AG08396 (cell line): ENCODE results near the gene AQP7.
"Not testable (repeated sequence)": the region's sequence is repeated elsewhere in the genome, so short reads cannot be mapped to it uniquely, and the experiment has no call there.

Source experiments
- DNase-seq: peaks from one replicate; pipeline ENCODE4 v3.0.0; 2012; ENCODE audit warnings: low spot score, mixed read lengths

The AQP7 gene

DNA sequence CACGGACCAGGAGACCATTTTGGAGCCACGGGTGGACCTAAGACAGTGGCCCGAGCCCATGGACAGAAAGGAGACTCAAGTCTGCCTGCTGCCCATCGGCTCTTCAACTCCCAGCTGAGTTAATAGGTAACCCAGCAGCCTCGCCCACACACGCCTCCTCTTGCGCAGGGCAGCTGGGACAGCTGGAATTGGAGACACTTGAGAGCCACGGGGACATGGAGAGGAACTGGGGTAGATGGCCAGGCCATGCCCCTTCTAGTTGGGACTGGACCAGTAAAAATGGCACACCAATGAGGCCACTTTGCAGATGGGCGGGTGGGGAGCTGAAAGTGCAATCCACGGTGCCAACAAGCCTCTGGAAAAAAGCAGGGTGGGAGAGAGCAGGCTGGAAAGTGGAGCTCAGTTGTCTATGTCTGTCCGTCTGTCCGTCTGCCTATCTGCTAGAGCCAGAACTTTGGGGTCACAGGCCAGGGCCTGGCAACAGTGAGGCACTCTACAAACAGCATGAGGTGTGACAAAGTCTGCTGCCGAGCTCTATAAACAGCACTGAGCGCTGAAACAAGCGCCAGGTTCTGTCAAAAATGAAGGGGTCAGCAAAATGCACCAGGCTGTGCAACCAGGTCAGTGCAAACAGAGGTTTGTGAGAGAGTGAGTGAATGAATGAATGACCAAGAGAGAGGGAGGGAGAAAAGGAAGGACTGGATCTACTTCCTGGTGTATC is 7.0 kb downstream of the AQP7 start:
- not testable (repeated sequence) for DNase-seq

DNA sequence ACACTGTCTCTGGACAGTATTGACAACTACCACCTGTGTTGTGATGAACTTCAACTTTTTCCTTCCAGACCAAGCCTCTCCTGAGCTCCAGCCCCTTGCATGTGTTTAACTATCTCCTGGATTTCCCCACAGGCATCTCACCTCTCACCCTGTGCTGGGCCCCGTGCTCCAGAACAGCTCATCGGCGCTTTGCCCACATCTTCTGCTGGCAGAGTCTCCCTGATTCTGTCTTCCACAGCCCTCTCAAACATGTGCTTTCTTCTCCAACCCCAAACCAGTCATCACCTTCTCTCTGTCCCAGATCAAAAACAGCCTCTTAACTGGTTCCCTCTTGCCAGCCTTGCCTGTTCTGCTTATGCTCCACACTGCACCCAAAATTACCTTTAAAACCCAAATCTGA is 8.4 kb downstream of the AQP7 start:
- not testable (repeated sequence) for DNase-seq

DNA sequence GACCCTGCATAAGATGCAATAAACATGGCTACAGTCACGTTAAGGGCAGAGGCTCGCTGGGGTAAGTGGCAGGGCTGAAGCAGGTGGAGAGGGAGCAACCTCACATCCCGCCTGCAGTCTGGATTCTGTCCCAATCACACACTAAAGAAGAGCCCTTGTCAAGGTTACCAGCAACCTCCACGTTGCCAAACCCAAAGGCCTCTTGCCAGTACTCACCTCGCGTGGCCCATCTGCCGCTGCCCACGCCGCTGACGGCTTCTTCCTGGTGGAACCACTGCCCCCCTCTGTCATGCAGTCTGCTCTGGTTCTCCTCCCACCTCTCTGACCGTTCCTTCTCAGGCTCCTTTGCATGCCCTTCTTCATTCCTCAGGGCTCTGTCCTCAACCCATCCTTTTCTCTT is 8.8 kb downstream of the AQP7 start:
- DNase-seq: no peak

DNA sequence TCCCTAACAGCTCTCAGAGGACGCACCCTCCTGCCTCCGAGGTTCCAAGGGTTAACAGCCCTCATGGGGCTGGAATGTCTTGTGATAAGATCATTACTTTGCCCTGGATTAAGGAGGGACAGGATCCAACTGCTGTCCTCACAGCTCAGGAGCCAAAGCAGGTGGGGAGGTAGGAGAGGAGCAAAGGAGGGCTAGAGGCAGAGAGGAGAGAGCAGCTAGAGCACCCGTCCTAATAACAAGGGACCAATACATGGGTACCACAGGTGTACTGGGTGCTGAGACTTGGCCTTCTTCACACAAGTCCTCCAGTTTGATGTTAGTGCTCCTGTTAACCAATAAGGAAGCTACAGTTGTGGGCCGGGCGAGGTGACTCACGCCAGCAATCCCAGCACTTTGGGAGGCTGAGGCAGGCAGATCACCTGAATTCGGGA is 9.8 kb downstream of the AQP7 start:
- DNase-seq: not testable (repeated sequence)

DNA sequence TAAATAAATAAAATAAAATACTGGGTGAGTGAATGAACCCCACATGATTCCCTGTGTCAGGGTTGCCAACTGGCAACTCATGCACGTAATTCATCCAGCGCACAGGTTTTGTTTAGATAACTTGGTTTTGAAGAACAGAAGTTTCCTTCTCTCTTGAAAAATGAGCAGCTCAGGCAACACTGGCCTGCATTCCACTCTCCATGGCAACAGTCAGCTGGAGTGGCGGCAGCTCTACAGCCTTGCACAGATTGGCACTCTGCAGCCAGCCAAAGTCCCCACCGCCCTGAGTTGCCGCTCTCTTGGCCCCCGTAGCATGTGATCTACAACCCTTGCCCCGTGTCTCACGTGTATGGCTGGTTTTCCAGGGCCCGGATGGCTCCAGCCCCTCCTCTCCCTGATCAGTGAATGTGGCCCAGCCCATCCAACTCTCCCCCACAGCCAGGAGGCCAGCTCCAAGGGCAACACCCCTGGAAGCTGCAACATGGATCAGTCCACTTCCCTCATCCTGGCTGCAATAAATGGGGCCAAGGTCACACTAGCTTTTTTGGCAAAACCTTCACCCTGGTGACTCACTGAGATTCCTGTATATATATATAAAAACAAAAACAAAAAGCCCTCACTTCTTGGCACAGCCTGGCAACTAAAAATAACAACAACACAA is 11.1 kb downstream of the AQP7 start:
- DNase-seq: peak; percentile 54

DNA sequence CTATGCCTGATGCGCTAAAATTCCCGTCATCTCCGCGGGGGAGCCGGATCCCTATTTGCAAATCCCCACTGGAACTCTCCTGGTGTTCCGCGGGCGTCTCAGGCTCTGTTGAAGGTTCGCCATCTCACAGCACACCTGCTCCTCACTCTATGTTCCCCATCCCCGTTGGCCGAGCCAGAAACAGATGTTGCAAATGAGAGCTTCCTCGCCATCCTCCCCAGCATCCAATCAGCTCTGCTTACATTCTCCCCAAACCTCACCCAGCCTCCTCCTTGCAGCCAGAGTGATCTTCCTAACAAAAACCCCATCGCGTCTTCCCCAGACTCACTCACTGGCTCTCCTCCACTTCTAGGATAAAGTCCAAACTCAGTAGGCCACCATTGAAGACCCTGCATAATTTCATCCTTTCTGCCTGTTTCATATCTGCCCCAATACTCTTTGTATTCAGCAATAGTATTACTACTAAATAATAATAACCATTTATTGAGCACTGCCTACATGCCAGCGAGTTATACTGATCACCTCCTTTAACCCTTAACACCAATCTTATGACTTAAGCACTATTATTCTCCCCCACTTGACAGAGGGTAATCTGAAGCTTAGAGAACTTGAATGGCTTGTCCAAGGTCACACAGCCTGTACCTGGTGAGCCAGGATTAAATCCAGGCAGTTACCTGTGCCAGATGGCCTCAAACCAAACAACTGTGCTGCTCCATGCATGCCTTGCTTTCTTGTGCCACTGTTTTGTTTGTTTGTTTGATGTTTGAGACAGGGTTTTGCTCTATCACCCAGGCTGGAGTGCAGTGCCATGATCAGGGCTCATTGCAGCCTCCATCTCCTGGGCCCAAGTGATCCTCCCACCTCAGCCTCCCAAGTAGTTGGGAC is 14.0 kb downstream of the AQP7 start:
- DNase-seq: no peak

DNA sequence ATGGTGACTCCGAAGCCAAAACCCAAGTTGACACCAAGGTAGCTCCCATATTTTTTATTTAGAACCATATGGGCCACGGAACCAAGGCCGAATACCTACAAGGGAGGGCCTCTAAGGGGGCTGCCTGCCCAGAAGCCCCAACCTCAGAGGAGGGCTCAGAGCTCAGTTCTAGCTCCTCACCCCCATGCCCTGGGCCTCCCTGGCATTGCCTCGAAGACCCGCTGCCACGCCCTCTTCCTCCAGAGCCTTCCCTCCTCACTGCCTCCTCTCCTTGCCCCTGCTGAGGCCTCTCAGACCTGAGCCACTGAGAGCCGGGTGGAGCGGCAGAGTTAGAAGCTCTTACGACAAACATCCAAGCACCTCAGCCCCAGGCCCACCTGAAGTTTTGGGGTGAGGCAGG is 15.4 kb downstream of the AQP7 start:
- DNase-seq: not testable (repeated sequence)

DNA sequence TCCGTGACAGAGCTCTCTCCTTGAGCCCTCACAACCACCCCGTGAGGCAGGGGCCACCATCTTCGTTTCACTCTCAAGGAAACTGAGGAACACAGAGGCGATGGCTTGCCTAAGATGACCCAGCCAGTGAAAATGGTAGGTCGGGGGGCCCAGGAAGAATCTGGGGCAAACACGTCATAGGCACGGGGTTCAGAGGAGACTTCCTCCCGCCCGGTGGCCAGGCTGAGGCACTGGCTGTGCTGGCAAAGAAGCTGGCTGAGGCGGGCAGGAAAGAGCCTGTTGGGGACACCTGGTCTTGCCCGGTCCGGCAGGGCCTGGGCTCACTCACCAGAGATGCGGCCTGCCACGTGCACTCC is 15.7 kb downstream of the AQP7 start:
- DNase-seq: not testable (repeated sequence)

DNA sequence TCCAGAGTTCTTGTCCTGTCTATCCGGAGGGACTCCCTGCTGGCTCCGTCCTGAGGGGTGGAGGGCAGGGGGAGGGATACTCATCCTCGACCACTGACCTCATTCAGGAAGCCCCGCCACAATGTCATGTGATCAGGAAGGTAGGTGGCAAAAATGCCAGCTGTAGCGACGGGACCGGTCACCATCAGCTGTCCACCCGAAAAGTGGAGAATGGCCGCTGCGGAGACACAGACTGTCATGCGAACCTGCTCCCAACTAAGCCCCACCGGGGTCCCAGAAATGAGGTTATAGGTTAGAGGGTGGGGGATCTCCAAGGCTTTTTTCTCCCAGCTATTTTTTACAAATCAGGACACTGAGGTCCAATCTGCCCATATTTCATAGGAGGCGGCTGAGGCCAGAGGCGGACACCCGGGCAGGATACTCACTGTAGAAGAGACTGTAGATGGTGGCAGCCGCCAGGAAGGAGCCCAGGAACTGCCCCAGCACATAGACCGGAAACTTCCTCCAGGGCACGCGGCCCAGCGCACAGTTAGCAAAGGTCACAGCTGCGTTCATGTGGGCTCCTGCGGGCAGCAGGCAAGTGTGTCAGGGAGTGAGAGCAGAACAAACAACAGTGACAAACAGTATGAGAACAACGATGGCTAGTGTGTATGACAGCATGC is 16.3 kb downstream of the AQP7 start:
- DNase-seq: not testable (repeated sequence)

DNA sequence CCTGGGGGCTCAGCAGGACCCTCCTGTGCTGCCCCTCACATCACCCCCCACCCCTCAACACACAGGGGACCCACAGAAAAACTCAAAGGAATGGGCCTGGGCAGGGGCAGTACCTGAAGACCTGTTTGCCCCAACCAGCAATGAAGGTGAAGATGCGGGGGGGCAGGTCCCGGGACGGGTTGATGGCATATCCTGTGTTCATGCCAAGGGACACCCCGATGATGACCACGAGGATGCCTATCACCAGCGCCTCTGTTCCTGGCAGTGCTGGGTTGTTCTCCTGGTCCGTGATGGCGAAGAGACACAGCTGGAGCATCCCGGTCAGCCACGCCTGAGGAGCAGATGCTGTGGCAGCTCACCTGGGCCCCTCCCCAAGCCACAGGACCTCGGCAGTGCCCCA is 16.8 kb downstream of the AQP7 start:
- not testable (repeated sequence) for DNase-seq

DNA sequence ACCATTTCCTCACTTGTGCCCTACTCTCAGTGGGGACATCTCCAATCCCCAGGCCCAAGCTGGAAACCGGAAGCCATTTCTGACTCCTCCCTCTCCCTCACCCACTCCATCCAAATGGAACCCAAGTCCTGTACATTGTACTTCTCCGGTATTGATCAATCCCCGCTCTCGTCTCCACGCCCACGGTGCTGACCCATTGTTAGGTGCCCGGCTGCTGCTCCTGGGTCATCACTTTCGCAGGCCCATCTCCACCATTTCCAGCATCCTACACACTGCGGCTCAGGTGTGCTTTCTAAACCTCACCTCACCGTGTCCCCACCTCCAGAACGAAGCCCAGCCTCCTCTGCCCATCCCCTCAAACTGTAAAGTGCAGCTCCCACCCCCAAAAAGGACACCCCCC is 19.0 kb downstream of the AQP7 start:
- DNase-seq: not testable (repeated sequence)

DNA sequence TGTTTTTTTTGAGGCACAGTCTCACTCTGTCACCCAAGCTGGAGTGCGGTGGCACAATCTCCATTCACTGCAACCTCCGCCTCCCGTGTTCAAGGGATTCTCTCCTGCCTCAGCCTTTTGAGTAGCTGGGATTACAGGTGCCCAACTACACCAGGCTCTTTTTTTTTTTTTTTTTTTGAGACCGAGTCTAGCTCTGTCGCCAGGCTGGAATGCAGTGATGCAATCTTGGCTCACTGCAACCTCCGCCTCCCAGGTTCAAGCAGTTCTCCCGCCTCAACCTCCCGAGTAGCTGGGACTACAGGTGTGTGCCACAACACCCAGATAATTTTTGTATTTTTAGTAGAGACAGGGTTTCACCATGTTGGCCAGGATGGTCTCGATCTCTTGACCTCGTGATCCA is 20.0 kb downstream of the AQP7 start:
- DNase-seq: not testable (repeated sequence)

DNA sequence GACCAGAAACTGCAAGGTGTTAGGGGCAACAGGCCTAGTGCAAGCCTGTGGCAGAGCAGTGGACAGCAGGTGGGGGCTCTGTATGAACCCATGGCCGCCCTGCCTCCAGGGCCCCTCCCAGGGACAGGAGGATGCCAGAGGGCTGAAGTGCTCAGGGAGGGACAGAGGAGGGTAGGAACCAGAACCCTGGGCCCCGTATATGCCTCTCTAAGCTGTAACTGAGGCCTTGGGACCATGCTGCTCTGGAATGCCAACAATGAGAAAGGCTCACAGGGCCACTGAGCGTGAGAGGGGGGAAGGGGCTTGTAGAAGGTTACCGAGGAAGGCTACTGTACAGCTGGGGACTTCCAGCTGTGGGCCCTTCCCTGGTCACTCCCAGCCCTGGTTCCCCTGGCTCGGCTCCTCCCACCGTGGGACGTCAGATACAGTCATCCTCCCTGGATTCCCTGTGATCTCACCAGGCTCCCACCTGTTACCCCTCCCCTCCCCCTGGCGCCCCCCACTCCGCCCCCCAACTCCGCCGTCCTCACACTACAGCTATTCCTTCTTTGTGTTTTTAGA is 21.1 kb downstream of the AQP7 start:
- DNase-seq: no peak

DNA sequence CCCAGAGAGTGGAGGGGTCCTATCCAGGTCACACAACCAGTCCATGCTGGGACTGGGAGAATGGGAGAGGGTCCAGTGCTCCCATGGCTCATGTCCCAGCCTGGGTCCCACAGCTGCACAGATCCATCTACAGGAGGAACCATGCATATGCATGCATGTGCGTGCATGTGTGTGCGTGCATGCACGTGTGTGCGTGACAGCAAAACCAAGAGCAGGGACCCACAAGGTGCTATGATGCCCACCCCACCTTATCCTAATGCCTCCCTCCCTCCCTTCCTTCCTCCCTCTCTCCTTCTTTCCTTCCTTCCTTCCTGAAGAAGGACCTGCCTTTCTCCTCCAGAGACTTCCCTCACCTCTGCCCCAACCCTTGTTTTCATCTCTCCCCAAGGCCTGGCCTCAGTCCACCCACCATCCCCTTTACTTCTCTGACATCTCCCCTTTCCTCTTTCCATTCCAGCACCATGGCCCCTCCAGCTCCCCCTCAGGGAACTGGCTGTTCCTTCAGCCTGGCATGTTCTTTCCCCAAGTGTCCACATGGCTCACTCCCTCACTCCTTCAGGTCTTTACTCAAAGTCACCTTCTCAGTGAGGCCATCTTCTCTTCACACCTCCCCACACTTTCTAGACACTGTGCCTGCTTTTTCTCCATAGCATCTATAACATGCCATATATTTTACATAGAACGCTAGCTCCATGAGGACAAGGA is 21.8 kb downstream of the AQP7 start:
- DNase-seq: no peak

DNA sequence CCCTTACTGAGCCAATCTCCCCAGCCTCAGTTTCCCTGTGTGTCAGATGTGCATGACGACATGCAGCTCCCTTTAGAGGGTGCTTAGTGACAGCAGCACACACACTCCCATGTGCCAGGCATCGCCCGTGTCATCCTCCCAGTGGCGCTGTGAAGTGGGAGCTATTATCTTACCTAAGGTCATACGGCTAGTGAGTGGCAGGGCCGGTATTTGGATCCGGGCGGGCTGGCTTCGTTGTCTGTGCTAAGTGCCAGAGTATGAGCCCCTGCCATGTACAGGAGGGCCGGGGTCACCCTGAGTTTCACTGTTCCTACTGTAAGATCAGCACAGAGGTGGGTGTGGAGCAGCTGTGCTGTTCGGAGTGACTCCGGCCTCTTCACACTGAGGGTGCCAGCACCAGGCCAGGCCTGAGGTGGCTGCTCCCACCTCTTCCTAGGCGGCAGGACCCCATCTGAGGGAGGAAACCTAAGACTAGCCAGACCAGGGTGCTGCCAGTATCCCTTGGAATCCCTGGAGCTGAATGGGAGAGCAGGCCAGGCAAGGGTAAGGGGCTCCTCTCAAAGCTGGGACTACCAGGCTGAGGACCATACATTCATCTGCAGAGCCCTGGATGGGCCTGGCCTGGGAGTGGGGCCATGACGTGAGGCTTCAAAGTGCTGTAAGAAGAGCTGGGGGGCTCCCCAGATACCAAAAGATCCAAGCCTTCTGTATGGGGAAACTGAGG is 22.5 kb downstream of the AQP7 start:
- no peak for DNase-seq

DNA sequence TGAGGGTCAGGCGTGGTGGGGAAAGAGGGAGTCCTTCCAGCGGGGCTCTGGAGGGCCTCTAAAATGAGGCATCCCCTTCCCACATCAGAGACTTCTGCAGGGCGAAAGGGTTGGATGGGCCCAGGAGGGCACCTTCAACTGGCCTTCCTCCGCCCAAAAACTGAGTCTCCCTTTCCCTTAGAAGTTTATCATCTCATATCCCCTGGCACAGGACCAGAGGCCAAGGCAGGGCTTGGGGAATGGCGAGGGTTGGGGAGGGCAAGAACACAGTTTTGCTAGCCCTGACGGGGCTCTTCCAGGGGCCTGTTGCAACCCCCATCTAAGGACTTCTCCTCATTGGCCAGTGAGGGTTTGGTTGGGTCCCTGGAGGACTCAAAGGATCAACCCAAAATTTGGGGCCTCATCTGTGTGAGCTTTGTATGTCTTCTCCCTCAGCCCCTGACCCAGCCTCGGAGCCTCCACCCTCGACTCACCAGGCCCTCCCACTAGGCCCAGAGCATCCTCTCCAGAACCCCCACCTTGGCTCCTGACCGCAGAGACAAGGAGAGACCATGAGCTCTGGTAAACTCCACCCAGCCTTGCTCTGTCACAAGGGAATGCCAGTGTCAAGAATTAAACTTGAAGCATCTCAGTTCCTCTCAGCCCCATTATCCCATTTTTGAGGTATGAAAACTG is 24.1 kb downstream of the AQP7 start:
- DNase-seq: no peak

DNA sequence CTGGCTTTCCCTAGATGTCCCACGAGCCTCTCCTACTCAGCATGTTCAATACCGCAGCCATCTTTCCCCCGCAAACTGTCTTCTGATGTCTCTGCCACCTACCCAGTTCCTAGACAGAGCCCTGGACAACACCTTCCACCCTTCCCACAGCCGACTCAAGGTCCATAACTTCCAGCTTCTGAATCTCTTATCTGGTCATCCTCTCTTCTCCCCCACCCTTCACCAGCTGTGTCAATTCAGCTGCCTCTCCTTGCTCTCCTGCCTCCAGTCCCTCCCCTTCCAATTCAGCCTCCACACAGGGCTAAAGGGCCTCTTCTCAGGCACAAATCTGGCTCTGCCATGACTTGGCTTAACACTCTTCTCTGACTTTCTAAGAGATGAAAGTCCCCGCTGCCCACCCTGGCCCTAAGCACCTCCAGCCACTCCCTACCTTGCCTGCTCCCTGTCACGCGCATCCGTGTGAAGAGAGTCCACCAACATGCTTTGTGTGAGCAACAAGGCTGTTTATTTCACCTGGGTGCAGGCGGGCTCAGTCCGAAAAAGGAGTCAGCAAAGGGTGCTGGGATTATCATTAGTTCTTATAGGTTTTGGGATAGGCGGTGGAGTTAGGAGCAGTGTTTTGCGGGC is 25.2 kb downstream of the AQP7 start:
- DNase-seq: no peak

DNA sequence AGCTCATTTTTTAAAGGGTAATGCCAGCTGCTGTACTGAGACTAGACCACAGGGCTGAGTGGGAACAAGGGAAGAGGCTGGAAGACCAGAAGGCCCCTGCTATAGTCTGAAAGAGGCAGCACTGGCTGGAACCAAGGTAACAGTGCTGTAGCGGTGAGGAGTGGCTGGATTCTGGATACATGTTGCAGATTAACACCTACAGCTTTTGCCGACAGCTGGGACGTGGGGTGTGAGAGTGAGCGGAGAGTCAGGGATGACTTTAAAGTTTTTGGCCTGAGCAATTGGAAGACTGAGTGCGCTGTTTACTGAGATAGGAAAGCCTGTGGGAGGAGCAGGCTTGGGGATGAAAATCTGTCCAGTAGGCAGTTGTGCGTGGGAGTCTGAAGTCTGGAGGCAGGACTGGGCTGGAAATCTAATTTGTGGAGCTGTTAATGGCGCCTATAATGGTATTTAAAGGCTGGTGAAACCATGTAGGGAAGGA is 26.5 kb downstream of the AQP7 start:
- DNase-seq: no peak

DNA sequence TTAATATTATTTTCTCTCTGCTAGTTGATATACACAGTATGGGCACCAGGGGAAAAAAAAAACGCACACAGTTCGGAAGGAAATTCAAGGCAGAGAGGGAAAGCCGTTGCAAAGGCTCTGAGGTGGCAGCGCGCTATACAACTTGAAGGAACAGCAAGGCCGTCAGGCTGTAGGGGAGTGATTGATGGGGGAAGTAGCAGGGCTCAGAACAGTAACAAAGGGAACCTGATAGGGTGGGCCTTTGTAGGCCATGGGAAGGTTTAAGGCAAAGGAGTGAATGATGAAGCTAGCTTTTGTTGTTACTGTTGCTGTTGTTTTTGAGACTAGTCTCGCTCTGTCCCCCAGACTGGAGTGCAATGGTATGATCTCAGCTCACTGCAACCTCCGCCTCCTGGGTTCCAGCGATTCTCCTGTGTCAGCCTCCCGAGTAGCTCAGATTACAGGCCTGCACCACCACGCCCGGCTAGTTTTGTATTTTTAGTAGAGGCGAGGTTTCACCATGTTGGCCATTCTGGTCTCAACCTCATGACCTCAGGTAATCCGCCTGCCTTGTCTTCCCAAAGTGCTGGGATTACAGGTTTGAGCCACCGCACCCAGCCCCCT is 27.0 kb downstream of the AQP7 start:
- no peak for DNase-seq
